ENCODE data around the gene KANK3.
"Not testable (repeated sequence)": the region's sequence is repeated elsewhere in the genome, so short reads cannot be mapped to it uniquely, and the experiment has no call there.

Gene KANK3

GRCh38 chr19:8316351-8317125 lies 26.5 kb downstream of the KANK3 start:
- DNase-seq: no peak

GRCh38 chr19:8314981-8315640 lies 28.0 kb downstream of the KANK3 start:
- not testable (repeated sequence) for DNase-seq

- no peak for DNase-seq
These were observed 31.4 kb downstream of the KANK3 start for GRCh38 chr19:8311461-8312260.

- no peak for DNase-seq
These were observed 32.6 kb downstream of the KANK3 start for GRCh38 chr19:8310342-8311055.

- no peak for DNase-seq
These were observed 34.2 kb downstream of the KANK3 start for GRCh38 chr19:8308891-8309291.

GRCh38 chr19:8307965-8308866 lies 34.8 kb downstream of the KANK3 start, which contains the start of gene CD320:
CD320 (minus strand) TSS chr19:8308358; CDS start chr19:8308290, 68 bp downstream.
- DNase-seq: peak; percentile 92

GRCh38 chr19:8307400-8307964 lies 35.6 kb downstream of the KANK3 start:
- peak; percentile 4 for DNase-seq

GRCh38 chr19:8306235-8307054 lies 36.6 kb downstream of the KANK3 start:
- peak; percentile 2 for DNase-seq

GRCh38 chr19:8305798-8306197 lies 37.3 kb downstream of the KANK3 start:
- peak; percentile 0 for DNase-seq

GRCh38 chr19:8304841-8305621 lies 38.0 kb downstream of the KANK3 start:
- peak; percentile 27 for DNase-seq

GRCh38 chr19:8302734-8303133 lies 40.3 kb downstream of the KANK3 start:
- DNase-seq: peak; percentile 0

GRCh38 chr19:8302357-8302691 lies 40.7 kb downstream of the KANK3 start:
- DNase-seq: peak; percentile 0

- not testable (repeated sequence) for DNase-seq
These were observed 51.7 kb downstream of the KANK3 start for GRCh38 chr19:8291337-8291736.

- not testable (repeated sequence) for DNase-seq
These were observed 66.6 kb downstream of the KANK3 start for GRCh38 chr19:8276508-8276907.

Data from activated CD4-positive, alpha-beta T cell treated with anti-CD3 and anti-CD28 coated beads, Interleukin-10, Interleukin-2, amounts not matched to agents 100 ng/mL and 50 ng/mL, durations not matched to agents 16 hours and 8 hours (primary cell).